Psoas muscle (tissue), 8 donors: ENCODE results near the gene ZC3H13. TPM values are rescaled to one million over a fixed set of nuclear protein-coding genes. Genes with fewer than 3 reads are reported as not detected.

Experiments used
- ATAC-seq, 4 donors: fragments of 200-7000 bp; cut with Tn5 transposase; one replicate each; pipeline ENCODE4 v1.9.1; 2020; ENCODE audit warnings: moderate library complexity in 3 of 4, mild to moderate bottlenecking in 2 of 4
- DNase-seq, 2 donors: peaks; one replicate each; pipeline ENCODE4 v3.0.0-alpha.2; 2020
- H3K27ac ChIP-seq: fragments of 200-600 bp; one replicate; pipeline ENCODE4 v1.8.0; 2022
- H3K27me3 ChIP-seq, 3 donors: fragments of 200-600 bp in 1 of 3; one replicate each; pipeline versions ENCODE4 v1.6.1 to v1.8.0; 2013 to 2022; ENCODE audit warnings: low read length in 2 of 3, mild to moderate bottlenecking in 2 of 3, moderate library complexity in 1 of 3; ENCODE audit not compliant: insufficient read depth in 3 of 3
- H3K36me3 ChIP-seq, 2 donors: fragments of 200-600 bp in 1 of 2; one replicate each; pipeline versions ENCODE4 v1.6.1 to v1.8.0; 2013 to 2022; ENCODE audit warnings: low read depth in 1 of 2, mild to moderate bottlenecking in 1 of 2, moderate library complexity in 1 of 2; ENCODE audit not compliant: insufficient read depth in 1 of 2
- H3K4me1 ChIP-seq: fragments of 200-600 bp; one replicate; pipeline ENCODE4 v1.8.0; 2022
- H3K4me3 ChIP-seq: fragments of 200-600 bp; one replicate; pipeline ENCODE4 v1.8.0; 2022; ENCODE audit warnings: mild to moderate bottlenecking
- H3K9me3 ChIP-seq: fragments of 200-600 bp; one replicate; pipeline ENCODE4 v1.8.0; 2022
- WGBS, 3 donors: extraction: QIAGEN DNeasy Blood & Tissue Kit; methylation state at CpG; one replicate each; pipeline versions ENCODE4 v1.1.6 to v1.1.7; 2013; 5-methylcytosine and 5-hydroxymethylcytosine counted together
- intact Hi-C, 2 donors: fragments of 100-400 bp; cut with DNase I; formaldehyde crosslinking; loops; one replicate each; pipeline versions ENCODE4 v1.11.0 to v1.14.2; 2022
- long read RNA-seq, 2 donors: library from polyadenylated mRNA; unstranded; transcript quantifications; one replicate each; pipeline ENCODE4 v2.0.0, GENCODE V29; 2021
- polyA plus RNA-seq, 3 donors: library from polyadenylated mRNA; stranded (reverse); fragments of 200-250 nt; gene quantifications; one replicate each; pipeline ENCODE4 v1.2.3, GENCODE V29; 2013
- total RNA-seq, 4 donors: library from RNA; stranded (reverse); fragmentation: NEBNext Ultra II Directional in 2 of 4; extraction: Animal tissue kit (Norgen Biotek cat#: 25700) in 2 of 4; gene quantifications; one replicate each; pipeline versions ENCODE4 v1.2.1 to v1.2.4, GENCODE V29; 2021 to 2023
- TF ChIP-seq, protein P1 (sequence below): fragments of 200-600 bp; IDR thresholded peaks from one replicate; pipeline ENCODE4 v1.8.0; 2022; ENCODE audit warnings: antibody characterized with exemption
- donor health status: healthy with polysubstance abuse.
- donor health status: DM: no; HTN: no; CAD: no; lungs with moderate emphysema.
- donor health status: Bipolar disorder and iron deficiency.
- donor health status: healthy.
- donor health status: DM: yes; HTN: yes; CAD: no.
- donor health status: DM: no; HTN: no; CAD: no.
- donor health status: DM: no; HTN: no; CAD: no.
- donor health status: DM: yes; HTN: yes; CAD: no.

Gene ZC3H13, protein sequence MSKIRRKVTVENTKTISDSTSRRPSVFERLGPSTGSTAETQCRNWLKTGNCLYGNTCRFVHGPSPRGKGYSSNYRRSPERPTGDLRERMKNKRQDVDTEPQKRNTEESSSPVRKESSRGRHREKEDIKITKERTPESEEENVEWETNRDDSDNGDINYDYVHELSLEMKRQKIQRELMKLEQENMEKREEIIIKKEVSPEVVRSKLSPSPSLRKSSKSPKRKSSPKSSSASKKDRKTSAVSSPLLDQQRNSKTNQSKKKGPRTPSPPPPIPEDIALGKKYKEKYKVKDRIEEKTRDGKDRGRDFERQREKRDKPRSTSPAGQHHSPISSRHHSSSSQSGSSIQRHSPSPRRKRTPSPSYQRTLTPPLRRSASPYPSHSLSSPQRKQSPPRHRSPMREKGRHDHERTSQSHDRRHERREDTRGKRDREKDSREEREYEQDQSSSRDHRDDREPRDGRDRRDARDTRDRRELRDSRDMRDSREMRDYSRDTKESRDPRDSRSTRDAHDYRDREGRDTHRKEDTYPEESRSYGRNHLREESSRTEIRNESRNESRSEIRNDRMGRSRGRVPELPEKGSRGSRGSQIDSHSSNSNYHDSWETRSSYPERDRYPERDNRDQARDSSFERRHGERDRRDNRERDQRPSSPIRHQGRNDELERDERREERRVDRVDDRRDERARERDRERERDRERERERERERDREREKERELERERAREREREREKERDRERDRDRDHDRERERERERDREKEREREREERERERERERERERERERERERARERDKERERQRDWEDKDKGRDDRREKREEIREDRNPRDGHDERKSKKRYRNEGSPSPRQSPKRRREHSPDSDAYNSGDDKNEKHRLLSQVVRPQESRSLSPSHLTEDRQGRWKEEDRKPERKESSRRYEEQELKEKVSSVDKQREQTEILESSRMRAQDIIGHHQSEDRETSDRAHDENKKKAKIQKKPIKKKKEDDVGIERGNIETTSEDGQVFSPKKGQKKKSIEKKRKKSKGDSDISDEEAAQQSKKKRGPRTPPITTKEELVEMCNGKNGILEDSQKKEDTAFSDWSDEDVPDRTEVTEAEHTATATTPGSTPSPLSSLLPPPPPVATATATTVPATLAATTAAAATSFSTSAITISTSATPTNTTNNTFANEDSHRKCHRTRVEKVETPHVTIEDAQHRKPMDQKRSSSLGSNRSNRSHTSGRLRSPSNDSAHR (N-terminal part only)
- total RNA-seq (10 to 100 TPM; 25.4 to 31.6 (median 26.9) TPM), polyA plus RNA-seq (10 to 100 TPM in 1 of 3 donors, 1 to 10 TPM in 2; 6.8 to 14.4 (median 8.9) TPM)
- long read RNA-seq, donor 1, partial matches to known transcripts, result 7 of 19 reads
- long read RNA-seq, donor 1, other reads (novel, unspliced or antisense), result 12 of 19 reads
- long read RNA-seq, donor 2, partial matches to known transcripts, result 19 of 32 reads
- long read RNA-seq, donor 2, other reads (novel, unspliced or antisense), result 13 of 32 reads

DNA sequence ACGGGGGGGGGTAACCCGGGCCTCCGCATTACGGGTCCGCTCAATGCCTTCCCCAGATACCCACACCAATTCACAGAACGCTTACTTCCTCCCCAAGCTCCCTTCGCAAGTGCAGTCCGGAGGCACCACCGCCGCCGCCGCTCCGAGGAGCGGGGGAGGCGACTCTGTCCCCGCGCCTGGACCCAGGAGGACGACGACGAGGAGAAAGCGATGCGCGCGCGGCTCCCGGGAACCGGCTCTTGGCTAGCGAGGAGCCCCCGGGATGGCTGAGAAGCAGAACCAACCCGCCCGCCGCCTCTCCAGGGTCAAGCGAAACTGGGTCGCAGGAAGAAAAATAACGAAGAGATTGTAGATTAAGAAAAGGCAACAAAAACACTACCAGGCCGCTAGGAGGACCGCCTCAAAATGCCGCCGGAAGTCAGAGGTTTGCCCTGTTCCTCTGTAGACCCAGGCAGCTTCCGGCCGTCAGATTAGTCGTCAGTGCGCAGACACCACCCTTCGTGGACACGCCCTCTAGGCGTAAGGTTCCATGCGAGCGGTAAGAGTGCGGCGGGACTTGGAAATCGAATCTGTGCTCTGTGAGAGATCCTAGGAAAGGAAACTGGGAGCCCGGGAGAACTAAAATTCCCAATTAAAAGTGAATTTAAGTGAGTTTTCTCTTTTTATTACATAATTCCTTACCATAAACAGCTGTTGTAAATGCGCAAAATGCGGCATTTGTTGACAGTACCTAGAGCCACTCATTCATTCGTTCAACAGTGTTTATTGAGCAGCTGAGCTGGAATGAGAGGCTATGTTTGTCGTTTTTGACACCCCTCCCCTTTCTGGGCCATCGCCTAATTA lies at the start of gene ZC3H13:
Gene ZC3H13, minus strand, starts transcription at position 428 of the 843 bp plus-strand sequence. CDS start 7,239 bp downstream, outside the sequence.
- ATAC-seq, result peak; percentile 100
- Histone ChIP-seq H3K4me3 (peak within 1 kb of the TSS; percentile 86), H3K36me3 (no peaks in the 10 kb centered on the region), H3K27me3 (no peaks in the 10 kb centered on the region), H3K27ac (peak within 1 kb of the TSS; percentile 93), H3K9me3 (no peaks in the 10 kb centered on the region), H3K4me1 (peaks cover 30% of the 10 kb centered on the region)
- 0 to 1% (median 0%) methylated on average over 53 to 57 of the region's 57 CpGs for WGBS, 3 donors
- intact Hi-C loops, result loop anchor here in 1 of 2 donors (5.0 kb wide), 1 partner anchor 70 kb away; no protein-coding TSS in a partner anchor
- TF ChIP-seq, protein P1, sequence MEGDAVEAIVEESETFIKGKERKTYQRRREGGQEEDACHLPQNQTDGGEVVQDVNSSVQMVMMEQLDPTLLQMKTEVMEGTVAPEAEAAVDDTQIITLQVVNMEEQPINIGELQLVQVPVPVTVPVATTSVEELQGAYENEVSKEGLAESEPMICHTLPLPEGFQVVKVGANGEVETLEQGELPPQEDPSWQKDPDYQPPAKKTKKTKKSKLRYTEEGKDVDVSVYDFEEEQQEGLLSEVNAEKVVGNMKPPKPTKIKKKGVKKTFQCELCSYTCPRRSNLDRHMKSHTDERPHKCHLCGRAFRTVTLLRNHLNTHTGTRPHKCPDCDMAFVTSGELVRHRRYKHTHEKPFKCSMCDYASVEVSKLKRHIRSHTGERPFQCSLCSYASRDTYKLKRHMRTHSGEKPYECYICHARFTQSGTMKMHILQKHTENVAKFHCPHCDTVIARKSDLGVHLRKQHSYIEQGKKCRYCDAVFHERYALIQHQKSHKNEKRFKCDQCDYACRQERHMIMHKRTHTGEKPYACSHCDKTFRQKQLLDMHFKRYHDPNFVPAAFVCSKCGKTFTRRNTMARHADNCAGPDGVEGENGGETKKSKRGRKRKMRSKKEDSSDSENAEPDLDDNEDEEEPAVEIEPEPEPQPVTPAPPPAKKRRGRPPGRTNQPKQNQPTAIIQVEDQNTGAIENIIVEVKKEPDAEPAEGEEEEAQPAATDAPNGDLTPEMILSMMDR, result peak; percentile 32
- DNase-seq, result peak; percentile 90 to 95

DNA sequence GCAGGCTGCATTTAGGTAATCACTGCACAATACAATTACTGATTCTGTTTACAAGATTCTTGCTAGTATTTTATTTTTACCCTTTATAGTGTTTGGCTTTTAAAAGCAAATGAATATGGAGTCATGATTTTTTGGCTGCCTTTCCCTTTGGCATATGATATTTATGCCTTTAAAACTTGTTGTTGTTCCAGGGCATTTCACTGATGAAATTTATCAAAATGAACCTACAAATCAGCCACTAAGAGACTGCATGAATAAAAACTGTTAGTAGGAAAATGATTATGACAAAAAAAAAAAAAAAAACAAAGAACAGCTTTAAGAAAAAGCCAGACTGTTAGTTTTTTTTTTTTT lies 49.7 kb upstream of the ZC3H13 start:
- H3K27ac ChIP-seq, result no peak overlapping the region
- ATAC-seq, result no peak
- no peak overlapping the region for H3K4me3 ChIP-seq

DNA sequence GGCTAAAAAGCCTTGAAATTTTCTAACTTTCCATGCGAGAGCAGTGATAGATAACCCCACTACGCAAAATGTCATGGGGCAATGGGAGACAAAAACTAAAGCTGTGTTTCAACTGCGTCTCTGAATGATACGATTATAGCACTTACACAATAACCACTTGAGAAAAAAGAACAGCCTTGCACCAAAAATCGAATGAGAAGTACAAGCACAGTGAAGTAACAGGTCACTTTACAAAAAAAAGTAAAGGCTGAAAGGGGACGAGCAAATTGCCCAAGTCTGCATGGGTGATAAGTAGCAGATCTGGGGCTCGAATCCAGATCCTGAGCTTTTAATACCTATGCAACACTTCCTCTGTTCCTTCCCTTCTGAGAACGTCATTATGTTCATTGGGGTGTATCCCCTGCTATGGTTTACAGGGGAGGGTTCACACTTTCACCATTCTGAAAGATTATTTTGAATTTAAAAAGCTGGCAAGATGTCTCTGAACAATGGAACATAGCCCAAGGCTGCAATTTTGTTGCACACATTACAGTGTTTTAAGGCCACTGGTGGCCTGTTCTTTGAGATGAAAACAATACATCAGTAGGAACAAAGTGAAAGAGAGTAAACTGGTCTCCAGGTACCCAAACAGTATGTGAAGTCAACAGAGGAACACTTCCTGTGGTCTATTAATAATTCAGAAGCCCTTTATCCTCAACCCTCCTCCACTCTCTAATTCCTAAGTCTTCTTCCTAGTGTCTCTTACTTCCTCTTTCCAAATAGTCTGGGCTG lies 49.1 kb upstream of the ZC3H13 start:
- H3K4me3 ChIP-seq, result no peak overlapping the region
- no peaks in the 10 kb centered on the region for H3K27me3 ChIP-seq
- H3K9me3 ChIP-seq, result no peaks in the 10 kb centered on the region
- H3K27ac ChIP-seq, result no peak overlapping the region
- ATAC-seq, result no peak
- intact Hi-C loops, result no loop called here
- 74 to 80% (median 74%) methylated on average over 8 of the region's 8 CpGs for WGBS, 3 donors
- no peaks in the 10 kb centered on the region for H3K36me3 ChIP-seq
- TF ChIP-seq, protein P1, result no peak
- no peak for DNase-seq
- H3K4me1 ChIP-seq, result peaks cover 9% of the 10 kb centered on the region

More for the DNA sequence above, 49.7 kb upstream of the ZC3H13 start:
- TF ChIP-seq, protein P1, result no peak
- Histone ChIP-seq H3K27me3 (no peaks in the 10 kb centered on the region), H3K9me3 (no peaks in the 10 kb centered on the region), H3K4me1 (peaks cover 9% of the 10 kb centered on the region), H3K36me3 (no peaks in the 10 kb centered on the region)
- intact Hi-C loops, result no loop called here
- DNase-seq, result no peak
